IMR-90 (cell line): ENCODE results near the gene ZDHHC7. TPM values are rescaled to one million over a fixed set of nuclear protein-coding genes. Genes with fewer than 3 reads are reported as not detected.

Experiments
- ATAC-seq: fragments of 200-7000 bp; cut with Tn5 transposase; 2 replicates; pipeline ENCODE4 v1.9.1; 2020; ENCODE audit warnings: low read depth, mild to moderate bottlenecking, moderate library complexity
- BruUV-seq: library from RNA; stranded (reverse); fragments of 400-500 nt; replicated peaks from 2 replicates; lab custom pipeline; 2021; lab: Mats Ljungman, UMichigan
- CTCF ChIA-PET: fragments of 300-600 bp; formaldehyde crosslinking; extraction: SDS; loops from one replicate; lab custom pipeline; 2021; ENCODE audit warnings: antibody characterized with exemption; lab: Yijun Ruan, JAX
- POLR2A ChIA-PET: fragments of 300-600 bp; sonication (Branson Sonifier 250); formaldehyde crosslinking; loops from one replicate; lab custom pipeline; 2022; ENCODE audit warnings: antibody characterized with exemption; ENCODE audit not compliant: unreplicated experiment; lab: Charles Lee
- DNase-seq: peaks from one replicate; pipeline ENCODE4 v3.0.0; 2013
- H2AFZ ChIP-seq: replicated peaks from 2 replicates; pipeline ENCODE3; 2013; ENCODE audit warnings: low read length, mild to moderate bottlenecking; ENCODE audit not compliant: poor library complexity
- H2AK5ac ChIP-seq: 2 replicates; pipeline ENCODE4 v1.6.1; 2013; ENCODE audit warnings: low read depth, low read length, inconsistent platforms
- H2AK9ac ChIP-seq: replicated peaks from 2 replicates; pipeline ENCODE3; 2013; ENCODE audit warnings: mild to moderate bottlenecking, low read depth, low read length, moderate library complexity; ENCODE audit not compliant: poor library complexity
- H2BK120ac ChIP-seq: 2 replicates; pipeline ENCODE4 v1.6.1; 2013; ENCODE audit warnings: low read depth, low read length, inconsistent platforms
- H2BK15ac ChIP-seq: 3 replicates; pipeline ENCODE4 v1.6.1; 2013; ENCODE audit warnings: low read depth, low read length, inconsistent platforms
- H2BK20ac ChIP-seq: 2 replicates; pipeline ENCODE4 v1.6.1; 2013; ENCODE audit warnings: low read depth, mild to moderate bottlenecking, inconsistent platforms, low read length, moderate library complexity
- H2BK5ac ChIP-seq: 2 replicates; pipeline ENCODE4 v1.6.1; 2013; ENCODE audit warnings: mild to moderate bottlenecking, low read depth, low read length, inconsistent platforms; ENCODE audit not compliant: poor library complexity, severe bottlenecking
- H3K14ac ChIP-seq: replicated peaks from 2 replicates; pipeline ENCODE4 v1.6.1; 2013; ENCODE audit warnings: low read depth, low read length, inconsistent platforms
- H3K18ac ChIP-seq: 2 replicates; pipeline ENCODE4 v1.6.1; 2013; ENCODE audit warnings: low read depth, low read length, control low read depth
- H3K23ac ChIP-seq: 2 replicates; pipeline ENCODE4 v1.6.1; 2013; ENCODE audit warnings: low read depth, low read length, inconsistent platforms
- H3K27ac ChIP-seq: 2 replicates; pipeline ENCODE4 v1.5.1; 2013; ENCODE audit warnings: mild to moderate bottlenecking, control low read depth, low read length; ENCODE audit not compliant: insufficient read depth
- H3K27me3 ChIP-seq: 2 replicates; pipeline ENCODE4 v1.6.1; 2013; ENCODE audit warnings: low read length; ENCODE audit not compliant: control insufficient read depth, insufficient read depth
- H3K36me3 ChIP-seq: 2 replicates; pipeline ENCODE4 v1.6.1; 2013; ENCODE audit warnings: low read length, mixed read lengths; ENCODE audit not compliant: control insufficient read depth, insufficient read depth
- H3K4ac ChIP-seq: 2 replicates; pipeline ENCODE4 v1.6.1; 2013; ENCODE audit warnings: low read depth, low read length, inconsistent platforms
- H3K4me1 ChIP-seq: 2 replicates; pipeline ENCODE4 v1.6.1; 2013; ENCODE audit warnings: low read length, mixed read lengths; ENCODE audit not compliant: control insufficient read depth, insufficient read depth
- H3K4me2 ChIP-seq: 2 replicates; pipeline ENCODE4 v1.6.1; 2013; ENCODE audit warnings: low read depth, mild to moderate bottlenecking, control low read depth, low read length, moderate library complexity
- H3K4me3 ChIP-seq: 2 replicates; pipeline ENCODE4 v1.5.1; 2013; ENCODE audit warnings: low read depth, mild to moderate bottlenecking, control low read depth, low read length, moderate library complexity; ENCODE audit not compliant: insufficient read depth
- H3K56ac ChIP-seq: 2 replicates; pipeline ENCODE4 v1.6.1; 2013; ENCODE audit warnings: low read length, inconsistent platforms; ENCODE audit not compliant: insufficient read depth; ENCODE audit errors: extremely low read depth
- H3K79me1 ChIP-seq, 2 experiments: 2 replicates each; pipeline ENCODE4 v1.6.1; 2013; ENCODE audit warnings: low read length in 2 of 2, inconsistent platforms in 1 of 2, low read depth in 1 of 2
- H3K9ac ChIP-seq: 2 replicates; pipeline ENCODE4 v1.6.1; 2013; ENCODE audit warnings: low read depth, low read length, control low read depth
- H3K9me1 ChIP-seq: 2 replicates; pipeline ENCODE4 v1.6.1; 2013; ENCODE audit warnings: low read length, inconsistent platforms; ENCODE audit not compliant: insufficient read depth
- H3K9me3 ChIP-seq: 2 replicates; pipeline ENCODE4 v1.6.1; 2013; ENCODE audit warnings: low read length; ENCODE audit not compliant: control insufficient read depth, insufficient read depth
- H4K20me1 ChIP-seq: 2 replicates; pipeline ENCODE4 v1.6.1; 2013; ENCODE audit warnings: low read length, inconsistent platforms; ENCODE audit not compliant: insufficient read depth
- H4K5ac ChIP-seq: 2 replicates; pipeline ENCODE4 v1.6.1; 2013; ENCODE audit warnings: mild to moderate bottlenecking, low read depth, low read length, control low read depth
- H4K8ac ChIP-seq, 2 experiments: 2 replicates each; pipeline ENCODE4 v1.6.1; 2013; ENCODE audit warnings: low read depth in 2 of 2, low read length in 2 of 2, control low read depth in 1 of 2, inconsistent platforms in 1 of 2
- H4K91ac ChIP-seq: 2 replicates; pipeline ENCODE4 v1.6.1; 2013; ENCODE audit warnings: low read depth, low read length, inconsistent platforms; ENCODE audit not compliant: insufficient read depth
- BHLHE40 ChIP-seq: fragments of 150-350 bp; IDR thresholded peaks from 2 replicates; pipeline ENCODE4 v1.6.1; 2016; ENCODE audit warnings: mild to moderate bottlenecking, low read depth, low read length
- CHD1 ChIP-seq: IDR thresholded peaks from 2 replicates; pipeline ENCODE4 v1.6.1; 2012; ENCODE audit warnings: low read depth, low read length, improper control_type of control experiment
- CTCF ChIP-seq: conservative IDR thresholded peaks from 2 replicates; pipeline ENCODE4 v1.5.1; 2012; ENCODE audit warnings: mild to moderate bottlenecking, low read depth, low read length, improper control_type of control experiment
- ELK1 ChIP-seq: fragments of 150-350 bp; IDR thresholded peaks from 2 replicates; pipeline ENCODE4 v1.6.1; 2016; ENCODE audit warnings: low read depth, mild to moderate bottlenecking, low read length, moderate library complexity, borderline replicate concordance
- FOS ChIP-seq: fragments of 150-350 bp; IDR thresholded peaks from 2 replicates; pipeline ENCODE4 v1.6.1; 2016; ENCODE audit warnings: low read depth, low read length
- MAFK ChIP-seq: IDR thresholded peaks from 2 replicates; pipeline ENCODE4 v1.6.1; 2012; ENCODE audit warnings: low read depth, low read length, improper control_type of control experiment
- NFE2L2 ChIP-seq: fragments of 150-350 bp; IDR thresholded peaks from 2 replicates; pipeline ENCODE4 v1.6.1; 2016; ENCODE audit warnings: low read depth, mild to moderate bottlenecking, low read length
- POLR2A ChIP-seq: IDR thresholded peaks from 2 replicates; pipeline ENCODE4 v1.6.1; 2012; ENCODE audit warnings: mild to moderate bottlenecking, low read depth, low read length
- RAD21 ChIP-seq: IDR thresholded peaks from 2 replicates; pipeline ENCODE4 v1.6.1; 2012; ENCODE audit warnings: low read length, improper control_type of control experiment
- RCOR1 ChIP-seq: IDR thresholded peaks from 2 replicates; pipeline ENCODE4 v1.6.1; 2012; ENCODE audit warnings: mild to moderate bottlenecking, low read length, improper control_type of control experiment; ENCODE audit not compliant: insufficient replicate concordance
- RFX5 ChIP-seq: IDR thresholded peaks from 2 replicates; pipeline ENCODE4 v1.8.0; 2012; ENCODE audit warnings: low read depth, mild to moderate bottlenecking, low read length, moderate library complexity
- SMC3 ChIP-seq: fragments of 150-350 bp; IDR thresholded peaks from 2 replicates; pipeline ENCODE4 v1.6.1; 2016; ENCODE audit warnings: low read depth, mild to moderate bottlenecking, antibody characterized with exemption, low read length, moderate library complexity
- USF2 ChIP-seq: fragments of 150-350 bp; IDR thresholded peaks from 2 replicates; pipeline ENCODE4 v1.6.1; 2017; ENCODE audit warnings: mild to moderate bottlenecking, antibody characterized with exemption, low read length, low read depth
- WGBS, 2 experiments: methylation state at CpG; one replicate each; pipeline versions ENCODE4 v1.1.5 to v1.1.7; 2013; ENCODE audit warnings: missing lambda C conversion rate in 2 of 2; ENCODE audit not compliant: insufficient read length in 1 of 2; ENCODE audit errors: extremely low coverage in 2 of 2; 5-methylcytosine and 5-hydroxymethylcytosine counted together
- dilution Hi-C: fragments of 300-500 bp; cut with HindIII; formaldehyde crosslinking; loops from one replicate; pipeline ENCODE4 v1.14.3; 2018; ENCODE audit warnings: low sequenced_read_pairs; ENCODE audit not compliant: unreplicated experiment
- in situ Hi-C: fragments of 300-500 bp; cut with MboI; formaldehyde crosslinking; loops from 3 replicates; pipeline ENCODE4 v1.14.3; 2019; ENCODE audit warnings: low sequenced_read_pairs, inconsistent platforms, mixed read lengths
- intact Hi-C: fragments of 100-400 bp; cut with micrococcal nuclease; formaldehyde crosslinking; loops from 2 replicates; pipeline ENCODE4 v1.10.0; 2022
- polyA plus RNA-seq, 3 experiments: library from polyadenylated mRNA; depleted of rRNA; stranded (reverse); fragments of >200 nt; gene quantifications; 2 replicates each; pipeline ENCODE4 v1.2.3, GENCODE V29; 2012; ENCODE audit warnings: low replicate concordance in 1 of 3
- total RNA-seq: library from RNA; depleted of rRNA; stranded (reverse); fragments of >200 nt; gene quantifications from 2 replicates; pipeline ENCODE4 v1.2.3, GENCODE V29; 2012

Gene ZDHHC7
- total and polyA plus RNA-seq, 2 of the 4 experiments (the other 2 are of a cell fraction), result 80.1 to 97.1 TPM

- Histone ChIP-seq H4K8ac (peak overlapping the region in 1 of 2 experiments; percentile 42; a peak in 1 of 4 replicates), H2AK5ac (peak overlapping the region; percentile 20; the same call in 1 of the 2 replicates), H3K36me3 (peaks cover 45% of the 10 kb centered on the region), H2BK15ac (0 out of 3 replicates have a peak overlapping the region, but pooled peaks have one; percentile 29), H2BK120ac (peak overlapping the region; percentile 8), H3K14ac (peak overlapping the region; percentile 31; the same call in 1 of the 2 replicates), H4K20me1 (0 out of 2 replicates have a peak, but pooled peaks cover 1% of the 10 kb centered on the region), H3K79me1 (peaks cover 50 to 77% of the 10 kb centered on the region in 2 experiments), H3K4me1 (peaks cover 33% of the 10 kb centered on the region), H3K9me3 (no peaks in the 10 kb centered on the region), H4K5ac (0 out of 2 replicates have a peak overlapping the region, but pooled peaks have one; percentile 38), H2BK5ac (no peak overlapping the region), H2BK20ac (no peak overlapping the region), H3K23ac (peak overlapping the region; percentile 60; the same call in 1 of the 2 replicates), H3K4me2 (no peak overlapping the region), H3K56ac (no peak overlapping the region), H2AK9ac (no peak overlapping the region), H3K27me3 (no peaks in the 10 kb centered on the region), H2AFZ (no peak overlapping the region), H3K18ac (no peak overlapping the region), H3K4me3 (no peak overlapping the region), H3K9ac (no peak overlapping the region), H3K4ac (peak overlapping the region; percentile 6; the same call in 1 of the 2 replicates), H4K91ac (peak overlapping the region; percentile 67; the same call in 1 of the 2 replicates), H3K27ac (no peak overlapping the region), H3K9me1 (peaks cover 44% of the 10 kb centered on the region)
- BruUV-seq, result no TSS peak
- in situ Hi-C loops (no loop called here), intact Hi-C loops (no loop called here), dilution Hi-C loops (no loop called here)
- ATAC-seq, result no peak
- DNase-seq, result no peak
- TF ChIP-seq ELK1 (no peak), RFX5 (no peak), POLR2A (no peak), BHLHE40 (no peak), RCOR1 (no peak), RAD21 (no peak), SMC3 (no peak), CHD1 (no peak), MAFK (no peak), CTCF (no peak), USF2 (no peak), NFE2L2 (no peak), FOS (no peak)
- WGBS, 2 experiments, result 79% methylated on average over 2 of the region's 9 CpGs; no CpG with 5 or more reads in 1 of the 2 experiments
- CTCF ChIA-PET, result no interaction called here
- POLR2A ChIA-PET, result no interaction called here
Measured at GRCh38 chr16:84982434-84982833, 28.9 kb downstream of the ZDHHC7 start.
